Measurements from ENCODE around the gene COX6B1. TPM values are rescaled to one million over a fixed set of nuclear protein-coding genes. Genes with fewer than 3 reads are reported as not detected.
"Not testable (repeated sequence)": the region's sequence is repeated elsewhere in the genome, so short reads cannot be mapped to it uniquely, and the experiment has no call there.

Gene COX6B1
- total RNA-seq, 1 donor from 2014 or later: 368 TPM

GRCh38 chr19:35673121-35673804 is 25.1 kb downstream of the COX6B1 start:
- H3K9ac ChIP-seq (ENCODE audit: low read depth in 1 of 3, low read length in 3 of 3): peak overlapping the region in 1 of 3 donors; percentile 25
- no peaks in the 10 kb centered on the region for H3K9me3 ChIP-seq (ENCODE audit: control insufficient read depth in 3 of 3, low read length in 3 of 3)
- H3K36me3 ChIP-seq (ENCODE audit: control insufficient read depth in 3 of 3, insufficient read depth in 3 of 3, low read length in 3 of 3): no peaks in the 10 kb centered on the region
- peaks cover 27 to 36% (median 32%) of the 10 kb centered on the region in 3 donors for H3K27me3 ChIP-seq (ENCODE audit: control insufficient read depth in 3 of 3, insufficient read depth in 3 of 3, low read length in 3 of 3)
- no peak overlapping the region for H3K27ac ChIP-seq (ENCODE audit: low read depth, low read length)
- H3K4me3 ChIP-seq (ENCODE audit: low read length in 3 of 3): peak overlapping the region in 1 of 3 donors; percentile 43
- H3K4me1 ChIP-seq (ENCODE audit: control insufficient read depth in 3 of 3, insufficient read depth in 3 of 3, low read length in 3 of 3): peaks cover 0 to 6% (median 4%) of the 10 kb centered on the region in 3 donors

- H3K9me3 ChIP-seq (ENCODE audit: control insufficient read depth in 3 of 3, low read length in 3 of 3): no peaks in the 10 kb centered on the region
- H3K27me3 ChIP-seq (ENCODE audit: control insufficient read depth in 3 of 3, insufficient read depth in 3 of 3, low read length in 3 of 3): peaks cover 22 to 28% (median 28%) of the 10 kb centered on the region in 3 donors
- H3K4me3 ChIP-seq (ENCODE audit: low read length in 3 of 3): no peak overlapping the region
- no peaks in the 10 kb centered on the region for H3K36me3 ChIP-seq (ENCODE audit: control insufficient read depth in 3 of 3, insufficient read depth in 3 of 3, low read length in 3 of 3)
- peaks cover 0 to 6% (median 4%) of the 10 kb centered on the region in 3 donors for H3K4me1 ChIP-seq (ENCODE audit: control insufficient read depth in 3 of 3, insufficient read depth in 3 of 3, low read length in 3 of 3)
- no peak overlapping the region for H3K27ac ChIP-seq (ENCODE audit: low read depth, low read length)
- H3K9ac ChIP-seq (ENCODE audit: low read depth in 1 of 3, low read length in 3 of 3): no peak overlapping the region
These were observed 27.5 kb downstream of the COX6B1 start for GRCh38 chr19:35675589-35676140.

- H3K27ac ChIP-seq (ENCODE audit: low read depth, low read length): no peak overlapping the region
- no peaks in the 10 kb centered on the region for H3K27me3 ChIP-seq (ENCODE audit: control insufficient read depth in 3 of 3, insufficient read depth in 3 of 3, low read length in 3 of 3)
- no peaks in the 10 kb centered on the region for H3K4me1 ChIP-seq (ENCODE audit: control insufficient read depth in 3 of 3, insufficient read depth in 3 of 3, low read length in 3 of 3)
- H3K36me3 ChIP-seq (ENCODE audit: control insufficient read depth in 3 of 3, insufficient read depth in 3 of 3, low read length in 3 of 3): no peaks in the 10 kb centered on the region
- H3K9ac ChIP-seq (ENCODE audit: low read depth in 1 of 3, low read length in 3 of 3): no peak overlapping the region
- H3K4me3 ChIP-seq (ENCODE audit: low read length in 3 of 3): no peak overlapping the region
- H3K9me3 ChIP-seq (ENCODE audit: control insufficient read depth in 3 of 3, low read length in 3 of 3): no peaks in the 10 kb centered on the region
These were observed 41.7 kb downstream of the COX6B1 start for GRCh38 chr19:35689836-35690235.

- not testable (repeated sequence) for H3K4me3 ChIP-seq (ENCODE audit: low read length in 3 of 3); H3K27ac ChIP-seq (ENCODE audit: low read depth, low read length); H3K9me3 ChIP-seq (ENCODE audit: control insufficient read depth in 3 of 3, low read length in 3 of 3); H3K4me1 ChIP-seq (ENCODE audit: control insufficient read depth in 3 of 3, insufficient read depth in 3 of 3, low read length in 3 of 3); H3K36me3 ChIP-seq (ENCODE audit: control insufficient read depth in 3 of 3, insufficient read depth in 3 of 3, low read length in 3 of 3); H3K27me3 ChIP-seq (ENCODE audit: control insufficient read depth in 3 of 3, insufficient read depth in 3 of 3, low read length in 3 of 3); H3K9ac ChIP-seq (ENCODE audit: low read depth in 1 of 3, low read length in 3 of 3)
These were observed 43.0 kb downstream of the COX6B1 start for GRCh38 chr19:35691106-35691505.

DNA sequence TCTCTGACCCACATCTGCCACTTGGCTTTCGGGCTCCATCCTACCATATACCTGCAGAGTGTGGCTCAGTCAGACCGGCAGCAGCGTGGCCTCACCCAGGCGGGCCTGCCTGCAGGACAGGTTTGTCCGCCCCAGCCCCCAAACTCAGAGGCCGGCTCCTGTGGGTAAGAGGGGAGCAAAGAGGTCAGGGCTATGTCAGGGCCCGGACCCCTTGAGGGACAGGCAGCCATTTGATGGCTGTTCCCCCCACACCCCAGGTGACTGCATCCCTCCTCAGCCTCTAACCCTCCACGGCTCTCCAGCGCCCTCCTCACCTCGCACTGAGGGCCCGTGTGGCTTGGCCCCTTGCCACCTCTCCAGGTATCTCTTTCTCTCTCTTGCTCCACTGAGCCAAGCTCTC is 43.9 kb downstream of the COX6B1 start:
- no peaks in the 10 kb centered on the region for H3K4me1 ChIP-seq (ENCODE audit: control insufficient read depth in 3 of 3, insufficient read depth in 3 of 3, low read length in 3 of 3)

GRCh38 chr19:35693422-35693821 is 45.3 kb downstream of the COX6B1 start:
- Histone ChIP-seq H3K9ac (ENCODE audit: low read depth in 1 of 3, low read length in 3 of 3) (no peak overlapping the region), H3K27me3 (ENCODE audit: control insufficient read depth in 3 of 3, insufficient read depth in 3 of 3, low read length in 3 of 3) (no peaks in the 10 kb centered on the region), H3K36me3 (ENCODE audit: control insufficient read depth in 3 of 3, insufficient read depth in 3 of 3, low read length in 3 of 3) (no peaks in the 10 kb centered on the region), H3K4me1 (ENCODE audit: control insufficient read depth in 3 of 3, insufficient read depth in 3 of 3, low read length in 3 of 3) (no peaks in the 10 kb centered on the region), H3K27ac (ENCODE audit: low read depth, low read length) (no peak overlapping the region), H3K4me3 (ENCODE audit: low read length in 3 of 3) (no peak overlapping the region), H3K9me3 (ENCODE audit: control insufficient read depth in 3 of 3, low read length in 3 of 3) (no peaks in the 10 kb centered on the region)

More for the DNA sequence above, 43.9 kb downstream of the COX6B1 start:
- Histone ChIP-seq H3K36me3 (ENCODE audit: control insufficient read depth in 3 of 3, insufficient read depth in 3 of 3, low read length in 3 of 3) (no peaks in the 10 kb centered on the region), H3K4me3 (ENCODE audit: low read length in 3 of 3) (no peak overlapping the region), H3K9me3 (ENCODE audit: control insufficient read depth in 3 of 3, low read length in 3 of 3) (no peaks in the 10 kb centered on the region), H3K9ac (ENCODE audit: low read depth in 1 of 3, low read length in 3 of 3) (no peak overlapping the region), H3K27ac (ENCODE audit: low read depth, low read length) (no peak overlapping the region), H3K27me3 (ENCODE audit: control insufficient read depth in 3 of 3, insufficient read depth in 3 of 3, low read length in 3 of 3) (no peaks in the 10 kb centered on the region)

GRCh38 chr19:35693835-35694599 is 45.9 kb downstream of the COX6B1 start:
- no peak overlapping the region for H3K9ac ChIP-seq (ENCODE audit: low read depth in 1 of 3, low read length in 3 of 3)
- H3K9me3 ChIP-seq (ENCODE audit: control insufficient read depth in 3 of 3, low read length in 3 of 3): no peaks in the 10 kb centered on the region
- H3K4me1 ChIP-seq (ENCODE audit: control insufficient read depth in 3 of 3, insufficient read depth in 3 of 3, low read length in 3 of 3): no peaks in the 10 kb centered on the region
- no peak overlapping the region for H3K4me3 ChIP-seq (ENCODE audit: low read length in 3 of 3)
- no peak overlapping the region for H3K27ac ChIP-seq (ENCODE audit: low read depth, low read length)
- H3K36me3 ChIP-seq (ENCODE audit: control insufficient read depth in 3 of 3, insufficient read depth in 3 of 3, low read length in 3 of 3): no peaks in the 10 kb centered on the region
- no peaks in the 10 kb centered on the region for H3K27me3 ChIP-seq (ENCODE audit: control insufficient read depth in 3 of 3, insufficient read depth in 3 of 3, low read length in 3 of 3)

DNA sequence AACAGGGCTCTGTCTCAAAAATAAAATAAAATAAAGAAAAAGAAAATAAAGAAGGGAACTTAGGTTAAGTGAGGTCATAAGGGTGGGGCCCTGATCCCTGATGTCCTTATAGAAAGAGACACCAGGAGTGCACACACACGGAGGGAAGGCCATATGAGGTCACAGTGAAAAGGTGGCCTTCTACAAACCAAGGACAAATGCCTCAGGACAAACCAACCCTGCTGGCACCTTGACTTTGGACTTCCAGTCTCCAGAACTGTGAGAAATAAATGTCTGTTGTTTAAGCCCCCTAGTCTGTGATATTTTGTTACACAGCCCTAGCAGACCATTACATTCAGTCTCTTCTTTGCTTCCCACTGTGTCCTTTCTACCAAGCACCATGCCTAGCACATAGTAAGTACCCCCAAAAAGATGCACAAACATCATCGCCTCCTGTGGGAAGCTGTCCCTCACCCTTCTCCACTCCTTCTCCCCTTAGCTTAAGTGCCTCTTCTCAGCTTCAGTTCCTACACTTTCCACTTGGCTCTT is 47.8 kb downstream of the COX6B1 start:
- Histone ChIP-seq H3K36me3 (ENCODE audit: control insufficient read depth in 3 of 3, insufficient read depth in 3 of 3, low read length in 3 of 3) (no peaks in the 10 kb centered on the region), H3K27me3 (ENCODE audit: control insufficient read depth in 3 of 3, insufficient read depth in 3 of 3, low read length in 3 of 3) (no peaks in the 10 kb centered on the region), H3K9ac (ENCODE audit: low read depth in 1 of 3, low read length in 3 of 3) (no peak overlapping the region), H3K9me3 (ENCODE audit: control insufficient read depth in 3 of 3, low read length in 3 of 3) (no peaks in the 10 kb centered on the region), H3K4me1 (ENCODE audit: control insufficient read depth in 3 of 3, insufficient read depth in 3 of 3, low read length in 3 of 3) (no peaks in the 10 kb centered on the region), H3K27ac (ENCODE audit: low read depth, low read length) (no peak overlapping the region), H3K4me3 (ENCODE audit: low read length in 3 of 3) (no peak overlapping the region)

DNA sequence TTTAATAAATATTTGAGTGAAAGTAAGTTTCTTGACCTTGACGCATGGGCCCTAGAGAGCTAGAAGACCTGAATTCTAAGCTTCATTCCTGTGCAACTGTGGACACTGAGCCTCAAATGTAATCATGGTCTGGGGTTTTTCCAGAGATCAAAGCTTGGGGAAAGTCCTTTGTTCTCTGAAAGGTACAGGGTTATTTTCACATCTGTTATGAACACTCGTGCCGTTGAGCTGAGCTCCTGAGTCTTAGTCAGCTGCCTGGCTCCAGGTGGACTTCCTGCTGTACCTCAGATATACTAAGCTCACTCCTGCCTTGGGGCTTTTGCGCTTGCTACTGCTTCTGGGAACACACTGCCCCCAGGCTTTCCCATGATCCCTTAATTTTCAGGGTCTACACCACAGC is 48.7 kb downstream of the COX6B1 start:
- Histone ChIP-seq H3K4me3 (ENCODE audit: low read length in 3 of 3) (no peak overlapping the region), H3K36me3 (ENCODE audit: control insufficient read depth in 3 of 3, insufficient read depth in 3 of 3, low read length in 3 of 3) (no peaks in the 10 kb centered on the region), H3K27me3 (ENCODE audit: control insufficient read depth in 3 of 3, insufficient read depth in 3 of 3, low read length in 3 of 3) (no peaks in the 10 kb centered on the region), H3K4me1 (ENCODE audit: control insufficient read depth in 3 of 3, insufficient read depth in 3 of 3, low read length in 3 of 3) (no peaks in the 10 kb centered on the region), H3K9me3 (ENCODE audit: control insufficient read depth in 3 of 3, low read length in 3 of 3) (no peaks in the 10 kb centered on the region), H3K27ac (ENCODE audit: low read depth, low read length) (no peak overlapping the region), H3K9ac (ENCODE audit: low read depth in 1 of 3, low read length in 3 of 3) (no peak overlapping the region)
